Stimulated activated CD4-positive, alpha-beta T cell treated with anti-CD3 and anti-CD28 coated beads, Interleukin-12 subunit alpha, Interleukin-12 subunit beta, amount 100 ng/mL, for 48 hours (primary cell): ENCODE measurements around the gene CACNB3.

Experiments
- DNase-seq, 3 donors: peaks; one replicate each; pipeline ENCODE4 v3.0.0-alpha.2; 2020; ENCODE audit warnings: low read depth in 2 of 3, low spot score in 1 of 3

Gene CACNB3

GRCh38 chr12:48788524-48788853, 29.8 kb upstream of the CACNB3 start:
- no peak for DNase-seq

GRCh38 chr12:48788854-48789775, 29.2 kb upstream of the CACNB3 start, which contains the start of gene ADCY6:
Gene ADCY6, minus strand, starts transcription at chr12:48789089. Its CDS starts 5,655 bp downstream, at chr12:48783434.
- peak in 1 of 3 donors; percentile 8 for DNase-seq

DNA sequence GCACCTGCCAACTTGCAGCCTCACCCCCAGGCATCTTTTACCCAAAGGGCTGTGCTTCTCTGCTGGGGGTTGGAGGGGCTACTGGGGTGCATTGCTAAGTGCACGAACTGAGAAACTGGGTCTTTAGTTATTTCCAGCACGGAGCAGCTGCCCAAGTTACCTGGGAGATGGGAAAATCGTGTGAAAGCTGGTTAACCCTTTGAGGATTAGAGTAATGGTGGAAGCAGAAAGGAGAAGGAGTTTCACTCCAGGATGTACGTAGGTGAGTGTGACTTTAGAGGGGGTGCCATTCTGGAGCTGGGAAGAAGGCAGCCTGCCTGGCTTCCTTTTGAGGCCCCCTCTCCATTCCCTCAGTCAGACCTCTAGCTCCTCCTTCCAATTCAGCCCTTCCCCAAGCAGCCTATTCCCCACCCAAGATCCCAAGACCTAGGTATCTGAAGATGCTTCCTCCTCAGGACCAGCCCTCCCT, 28.4 kb upstream of the CACNB3 start:
- no peak for DNase-seq

- DNase-seq = no peak
Observed at GRCh38 chr12:48793696-48794095, 24.6 kb upstream of the CACNB3 start.

DNA sequence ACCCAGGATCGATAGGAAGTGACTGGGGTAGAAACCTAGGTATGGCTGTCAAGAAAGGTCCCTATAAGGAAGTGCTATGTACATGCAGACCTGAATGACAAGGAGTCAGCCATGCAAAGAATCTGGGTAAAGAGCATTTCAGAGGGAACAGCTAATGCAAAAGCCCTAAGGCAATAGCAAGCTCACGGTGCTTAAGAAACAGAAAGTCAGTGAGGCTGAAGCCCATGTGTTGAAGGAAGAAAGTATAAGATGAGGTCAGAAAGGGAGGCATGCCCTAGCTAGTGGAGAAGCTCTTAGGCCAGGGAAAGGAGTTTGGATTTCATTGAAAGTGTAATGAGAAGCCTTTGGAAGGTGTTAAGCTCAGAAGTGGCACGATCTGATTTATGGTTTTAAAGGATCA, 23.4 kb upstream of the CACNB3 start:
- DNase-seq = no peak

GRCh38 chr12:48795550-48796455, 22.5 kb upstream of the CACNB3 start:
- peak; percentile 30 to 65 (median 32) for DNase-seq

GRCh38 chr12:48796976-48797375, 21.3 kb upstream of the CACNB3 start:
- no peak for DNase-seq

DNA sequence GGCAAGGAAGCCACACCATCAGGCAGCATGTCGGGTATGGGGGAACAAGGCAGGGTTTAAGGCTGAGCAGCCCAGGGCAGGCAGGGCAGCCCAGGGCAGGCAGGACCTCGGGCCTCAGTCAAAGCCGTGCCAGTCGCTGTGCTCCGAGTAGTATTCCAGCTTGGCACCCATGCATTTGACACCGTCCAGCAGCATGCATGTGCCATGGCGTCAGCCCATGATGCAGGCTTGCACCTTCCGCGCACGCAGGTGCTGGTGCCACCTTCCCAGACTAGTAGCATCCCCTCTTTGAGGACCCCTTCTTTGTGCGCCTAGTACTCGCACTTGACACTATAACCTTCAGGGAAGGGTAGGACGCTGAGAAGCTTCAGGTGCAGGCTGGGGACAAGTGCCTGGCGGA, 17.8 kb upstream of the CACNB3 start:
- no peak for DNase-seq

DNA sequence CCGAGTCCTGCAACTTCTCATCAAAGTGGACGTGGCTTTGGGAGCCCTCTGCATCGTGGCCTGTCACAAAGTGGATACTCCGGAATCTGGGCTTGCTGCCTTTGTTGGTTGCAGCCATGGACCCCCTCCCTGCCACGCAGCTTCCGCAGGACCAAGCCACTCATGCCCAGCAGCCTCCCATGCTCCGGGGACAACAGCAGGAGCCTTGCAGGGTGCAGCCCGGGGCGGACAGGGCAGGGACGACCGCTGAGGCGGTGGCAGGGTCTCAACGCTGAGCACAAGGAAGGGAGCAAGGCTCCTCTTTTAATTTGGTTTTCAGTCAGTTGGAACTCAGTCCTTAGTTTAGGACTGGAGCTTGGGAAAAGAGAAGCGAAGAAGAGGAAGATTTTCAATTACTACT, 17.3 kb upstream of the CACNB3 start:
- DNase-seq = no peak

DNA sequence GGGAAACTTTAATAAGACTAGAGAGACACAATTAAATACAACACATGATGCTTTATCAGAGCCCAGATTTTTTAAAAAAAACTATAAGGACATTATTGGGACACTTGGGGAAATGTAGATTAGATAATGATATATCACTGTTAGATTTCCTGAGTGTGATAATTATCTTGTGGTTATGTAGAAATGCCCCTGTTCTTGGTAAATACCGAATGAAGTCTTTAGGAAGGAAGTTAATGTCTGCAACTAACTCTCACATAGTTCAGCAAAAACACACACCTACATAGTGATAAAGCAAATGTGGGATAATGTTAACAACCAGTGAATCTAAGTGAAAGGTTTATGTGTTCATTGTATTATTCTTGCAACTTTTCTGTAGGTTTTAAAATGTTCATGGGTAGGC, 14.6 kb upstream of the CACNB3 start:
- DNase-seq = no peak

DNA sequence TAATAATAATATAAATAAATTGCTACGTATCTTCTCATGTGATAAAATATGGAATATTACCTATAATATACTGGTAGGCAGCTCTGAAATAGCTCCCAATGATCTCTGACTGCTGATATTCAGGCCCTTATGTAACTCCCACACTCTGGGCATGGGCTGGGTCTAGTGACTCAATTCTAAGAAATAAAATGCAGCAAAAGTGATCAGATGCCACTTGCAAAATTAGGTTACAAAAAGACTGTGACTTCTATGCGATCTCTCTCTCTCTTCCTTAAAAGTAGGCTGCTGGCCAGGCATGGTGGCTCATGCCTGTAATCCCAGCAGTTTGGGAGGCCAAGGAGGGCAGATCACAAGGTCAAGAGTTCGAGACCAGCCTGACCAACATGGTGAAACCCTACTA, 10.3 kb upstream of the CACNB3 start:
- no peak for DNase-seq

- DNase-seq = no peak
Observed at GRCh38 chr12:48810903-48811431, 7.3 kb upstream of the CACNB3 start.

DNA sequence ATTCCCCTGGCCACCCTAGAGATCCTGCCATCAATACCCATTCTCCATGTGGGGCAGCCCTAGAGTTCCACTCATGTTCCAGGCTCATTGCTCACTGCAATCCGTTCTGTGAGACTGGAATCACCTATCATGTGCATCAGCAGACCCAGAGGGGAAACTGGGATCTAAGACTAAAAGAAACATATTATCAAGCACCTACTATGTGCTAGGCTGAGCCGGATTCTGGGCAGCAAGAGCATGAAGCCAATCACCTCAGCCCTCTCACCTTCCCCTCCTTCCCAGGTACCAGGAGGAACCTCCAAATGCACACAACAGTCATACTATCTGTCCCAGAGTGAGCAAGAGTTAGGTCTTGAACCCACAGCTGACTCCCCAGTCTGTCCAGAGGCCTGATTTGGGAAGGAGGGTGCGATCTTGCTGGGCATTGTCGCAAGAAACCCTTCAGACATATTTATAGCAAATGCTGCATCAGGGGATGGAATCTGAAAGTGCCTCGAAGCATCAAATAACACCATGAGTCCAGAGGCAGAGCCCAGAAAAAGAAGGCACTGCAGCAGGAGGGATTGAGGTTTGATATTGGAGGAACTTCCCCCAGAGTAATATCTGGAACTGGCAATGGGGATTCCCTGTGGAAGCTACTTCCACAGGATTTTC, 6.7 kb upstream of the CACNB3 start:
- no peak for DNase-seq

- no peak for DNase-seq
Observed at GRCh38 chr12:48812389-48812788, 5.9 kb upstream of the CACNB3 start.

DNA sequence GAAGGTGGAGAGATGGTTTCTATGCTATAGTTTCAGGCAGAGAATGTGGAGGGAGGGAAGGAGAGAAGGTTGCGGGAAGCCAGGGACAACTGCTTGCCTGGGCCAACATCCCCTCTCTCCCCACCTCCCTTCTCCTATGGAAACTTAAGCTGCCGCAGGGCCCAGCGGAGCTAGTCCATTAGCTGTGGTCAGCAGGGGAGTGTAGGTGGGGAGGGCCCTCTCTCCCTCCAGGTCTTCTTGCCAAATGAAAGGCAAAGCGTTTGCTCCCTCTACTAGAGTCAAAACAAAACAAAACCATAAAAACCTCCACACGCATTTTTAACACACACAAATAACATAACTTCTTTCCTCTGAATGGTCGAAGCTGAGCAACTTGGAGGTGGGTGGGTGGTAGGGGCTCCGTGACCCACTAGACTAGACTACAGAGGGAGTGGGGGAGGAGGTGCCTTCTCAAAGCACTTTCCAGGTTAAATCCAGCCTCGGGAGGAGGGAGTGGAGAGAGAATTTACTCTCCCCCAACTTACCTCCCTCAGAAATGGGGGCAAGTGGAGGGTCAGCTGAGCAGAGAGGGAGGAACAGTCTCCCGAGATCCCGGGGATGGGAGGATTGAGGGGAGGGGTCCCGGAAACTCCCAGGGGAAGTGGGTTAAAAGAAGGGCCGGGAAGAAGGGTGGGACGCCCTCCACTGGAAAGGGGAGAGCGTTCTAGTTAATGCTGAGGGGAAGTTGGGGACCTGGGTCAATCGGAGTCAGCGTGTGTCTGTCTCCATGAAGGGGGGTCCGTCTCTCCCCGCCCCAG, 4.6 kb upstream of the CACNB3 start:
- DNase-seq = no peak

GRCh38 chr12:48814262-48815125, 3.8 kb upstream of the CACNB3 start:
- DNase-seq = peak; percentile 63 to 81 (median 76)

- peak in 2 of 3 donors; percentile 27 to 48 for DNase-seq
Observed at GRCh38 chr12:48815126-48816110, 2.9 kb upstream of the CACNB3 start.
